CD8-positive, alpha-beta memory T cell (primary cell): ENCODE measurements around the gene PSMD10. TPM values are rescaled to one million over a fixed set of nuclear protein-coding genes. Genes with fewer than 3 reads are reported as not detected.

Experiments
- CTCF ChIA-PET: fragments of 350-600 bp; sonication (Branson Sonifier 250); formaldehyde crosslinking; loops from one replicate; lab custom pipeline; 2021; ENCODE audit warnings: antibody characterized with exemption; lab: Charles Lee
- POLR2A ChIA-PET: fragments of 350-600 bp; sonication (Branson Sonifier 250); formaldehyde crosslinking; loops from one replicate; lab custom pipeline; 2021; ENCODE audit warnings: antibody characterized with exemption; lab: Charles Lee
- DNase-seq, 5 donors: peaks; one replicate each; pipeline versions ENCODE4 v3.0.0 to v3.0.0-alpha.2; 2020 to 2022; ENCODE audit warnings: mixed read lengths in 1 of 5
- H3K27ac ChIP-seq: one replicate; pipeline ENCODE4 v1.7.0; 2013; ENCODE audit warnings: low read depth, mild to moderate bottlenecking, low read length, moderate library complexity
- H3K27me3 ChIP-seq: 2 replicates; pipeline ENCODE4 v1.7.0; 2013; ENCODE audit warnings: low read length, mild to moderate bottlenecking; ENCODE audit not compliant: insufficient read depth, poor library complexity, severe bottlenecking
- H3K36me3 ChIP-seq: 2 replicates; pipeline ENCODE4 v1.7.0; 2013; ENCODE audit warnings: mild to moderate bottlenecking, low read length, moderate library complexity; ENCODE audit not compliant: insufficient read depth
- H3K4me1 ChIP-seq: 2 replicates; pipeline ENCODE4 v1.7.0; 2013; ENCODE audit warnings: mild to moderate bottlenecking, low read length, moderate library complexity; ENCODE audit not compliant: insufficient read depth
- H3K4me3 ChIP-seq: 2 replicates; pipeline ENCODE4 v1.7.0; 2013; ENCODE audit warnings: mild to moderate bottlenecking, low read length
- H3K9me3 ChIP-seq: 2 replicates; pipeline ENCODE4 v1.7.0; 2013; ENCODE audit warnings: mild to moderate bottlenecking, low read length
- H3K27ac Mint-ChIP-seq, 8 donors: one replicate each; pipeline ENCODE4 v1.8.0; 2020 to 2021; ENCODE audit warnings: mixed read lengths in 8 of 8, mild to moderate bottlenecking in 6 of 8, inconsistent platforms in 3 of 8, moderate library complexity in 3 of 8
- H3K27me3 Mint-ChIP-seq, 2 donors: one replicate each; pipeline ENCODE4 v1.8.0; 2020 to 2021; ENCODE audit warnings: mixed read lengths in 2 of 2, mild to moderate bottlenecking in 1 of 2, moderate library complexity in 1 of 2
- H3K36me3 Mint-ChIP-seq, 3 donors: one replicate each; pipeline ENCODE4 v1.8.0; 2020 to 2021; ENCODE audit warnings: mixed read lengths in 3 of 3, inconsistent platforms in 1 of 3, mild to moderate bottlenecking in 1 of 3
- H3K4me1 Mint-ChIP-seq, 3 donors: one replicate each; pipeline ENCODE4 v1.8.0; 2020 to 2021; ENCODE audit warnings: mixed read lengths in 3 of 3, inconsistent platforms in 1 of 3, mild to moderate bottlenecking in 1 of 3
- H3K4me3 Mint-ChIP-seq, 7 donors: one replicate each; pipeline ENCODE4 v1.8.0; 2020 to 2021; ENCODE audit warnings: mixed read lengths in 7 of 7, mild to moderate bottlenecking in 6 of 7, moderate library complexity in 4 of 7, inconsistent platforms in 2 of 7
- H3K9me3 Mint-ChIP-seq, 5 donors: one replicate each; pipeline ENCODE4 v1.8.0; 2020 to 2022; ENCODE audit warnings: mixed read lengths in 5 of 5, mild to moderate bottlenecking in 3 of 5, moderate library complexity in 2 of 5, inconsistent platforms in 1 of 5
- polyA plus RNA-seq: library from polyadenylated mRNA; unstranded; fragments of 300-500 nt; fragmentation: Illumina TruSeq; gene quantifications from one replicate; pipeline ENCODE4 v1.2.3, GENCODE V29; 2021
- total RNA-seq, 2 experiments: library from RNA; stranded (reverse); gene quantifications; one replicate each; pipeline ENCODE4 v1.2.3, GENCODE V29; 2021

PSMD10 gene
- total and polyA plus RNA-seq, 3 experiments from 2014 or later = 40.4 to 55.2 (median 43.0) TPM

GRCh38 chrX:108068121-108068520 is 23.2 kb downstream of the PSMD10 start:
- peaks cover 0 to 6% of the 10 kb centered on the region in 2 donors for H3K27me3 Mint-ChIP-seq
- H3K36me3 Mint-ChIP-seq = peaks cover 0 to 37% (median 2%) of the 10 kb centered on the region in 3 donors
- DNase-seq = no peak
- Histone ChIP-seq H3K36me3 (peaks cover 3% of the 10 kb centered on the region), H3K27me3 (no peaks in the 10 kb centered on the region), H3K4me3 (no peak overlapping the region), H3K4me1 (no peaks in the 10 kb centered on the region), H3K27ac (no peak overlapping the region), H3K9me3 (no peaks in the 10 kb centered on the region)
- H3K4me1 Mint-ChIP-seq = peaks cover 0 to 3% (median 2%) of the 10 kb centered on the region in 3 donors
- POLR2A ChIA-PET = no interaction called here
- CTCF ChIA-PET = no interaction called here
- peaks cover 0 to 1% (median 0%) of the 10 kb centered on the region in 5 donors for H3K9me3 Mint-ChIP-seq
- no peak overlapping the region for H3K4me3 Mint-ChIP-seq
- peak overlapping the region in 5 of 8 donors; percentile 30 to 56 (median 39) for H3K27ac Mint-ChIP-seq

GRCh38 chrX:108064613-108065012 is 26.7 kb downstream of the PSMD10 start:
- Mint-ChIP-seq H3K9me3 (peaks cover 0 to under 1% (median 0%) of the 10 kb centered on the region in 5 donors), H3K27ac (peak overlapping the region in 1 of 8 donors; percentile 75), H3K4me1 (no peaks in the 10 kb centered on the region), H3K36me3 (peaks cover 0 to 59% (median 4%) of the 10 kb centered on the region in 3 donors), H3K4me3 (no peak overlapping the region), H3K27me3 (peaks cover 0 to 11% of the 10 kb centered on the region in 2 donors)
- Histone ChIP-seq H3K4me3 (no peak overlapping the region), H3K4me1 (no peaks in the 10 kb centered on the region), H3K9me3 (no peaks in the 10 kb centered on the region), H3K27ac (no peak overlapping the region), H3K36me3 (peaks cover 3% of the 10 kb centered on the region), H3K27me3 (no peaks in the 10 kb centered on the region)
- no peak for DNase-seq
- ChIA-PET POLR2A (no interaction called here), CTCF (no interaction called here)

GRCh38 chrX:108064001-108064400 is 27.3 kb downstream of the PSMD10 start:
- no peak overlapping the region for H3K27ac Mint-ChIP-seq
- POLR2A ChIA-PET = no interaction called here
- H3K27me3 Mint-ChIP-seq = peaks cover 0 to 12% of the 10 kb centered on the region in 2 donors
- Histone ChIP-seq H3K27ac (no peak overlapping the region), H3K4me1 (no peaks in the 10 kb centered on the region), H3K27me3 (no peaks in the 10 kb centered on the region), H3K4me3 (no peak overlapping the region), H3K9me3 (no peaks in the 10 kb centered on the region), H3K36me3 (peaks cover 3% of the 10 kb centered on the region)
- CTCF ChIA-PET = no interaction called here
- peaks cover 0 to 65% (median 4%) of the 10 kb centered on the region in 3 donors for H3K36me3 Mint-ChIP-seq
- H3K9me3 Mint-ChIP-seq = no peaks in the 10 kb centered on the region
- H3K4me3 Mint-ChIP-seq = no peak overlapping the region
- no peaks in the 10 kb centered on the region for H3K4me1 Mint-ChIP-seq
- DNase-seq = no peak

- Mint-ChIP-seq H3K27ac (peak overlapping the region in 1 of 8 donors; percentile 83), H3K4me1 (no peaks in the 10 kb centered on the region), H3K9me3 (no peaks in the 10 kb centered on the region), H3K4me3 (no peak overlapping the region), H3K36me3 (peaks cover 0 to 60% (median 9%) of the 10 kb centered on the region in 3 donors), H3K27me3 (peaks cover 0 to 6% of the 10 kb centered on the region in 2 donors)
- POLR2A ChIA-PET = no interaction called here
- DNase-seq = no peak
- no peaks in the 10 kb centered on the region for H3K36me3 ChIP-seq
- H3K27ac ChIP-seq = no peak overlapping the region
- H3K27me3 ChIP-seq = no peaks in the 10 kb centered on the region
- CTCF ChIA-PET = interaction anchor here (1.6 kb wide), 1 partner anchor 11 kb away, joined by 3 read pairs; no protein-coding TSS in a partner anchor
- no peaks in the 10 kb centered on the region for H3K4me1 ChIP-seq
- no peaks in the 10 kb centered on the region for H3K9me3 ChIP-seq
- H3K4me3 ChIP-seq = no peak overlapping the region
Measured at GRCh38 chrX:108059801-108060200, 31.5 kb downstream of the PSMD10 start.

- Histone ChIP-seq H3K9me3 (no peaks in the 10 kb centered on the region), H3K4me3 (no peak overlapping the region), H3K27ac (no peak overlapping the region), H3K36me3 (no peaks in the 10 kb centered on the region), H3K4me1 (no peaks in the 10 kb centered on the region), H3K27me3 (no peaks in the 10 kb centered on the region)
- Mint-ChIP-seq H3K36me3 (peaks cover 0 to 31% (median 7%) of the 10 kb centered on the region in 3 donors), H3K4me3 (no peak overlapping the region), H3K9me3 (no peaks in the 10 kb centered on the region), H3K4me1 (peaks cover 0 to 13% (median 0%) of the 10 kb centered on the region in 3 donors), H3K27me3 (peaks cover 0 to 3% of the 10 kb centered on the region in 2 donors), H3K27ac (peak overlapping the region in 1 of 8 donors; percentile 20)
- POLR2A ChIA-PET = no interaction called here
- CTCF ChIA-PET = no interaction called here
- no peak for DNase-seq
Measured at GRCh38 chrX:108055546-108055945, 35.8 kb downstream of the PSMD10 start.

- Mint-ChIP-seq H3K27me3 (no peaks in the 10 kb centered on the region), H3K9me3 (no peaks in the 10 kb centered on the region)
- H3K27ac ChIP-seq = no peak overlapping the region
Measured at GRCh38 chrX:108053218-108053617, 38.1 kb downstream of the PSMD10 start.

GRCh38 chrX:108049649-108050048 is 41.7 kb downstream of the PSMD10 start:
- no peaks in the 10 kb centered on the region for H3K36me3 ChIP-seq
- no peak for DNase-seq
- peaks cover 0 to 27% (median 2%) of the 10 kb centered on the region in 3 donors for H3K4me1 Mint-ChIP-seq
- H3K27me3 ChIP-seq = no peaks in the 10 kb centered on the region
- H3K36me3 Mint-ChIP-seq = no peaks in the 10 kb centered on the region
- ChIA-PET CTCF (no interaction called here), POLR2A (no interaction called here)
- peak overlapping the region in 1 of 8 donors; percentile 44 for H3K27ac Mint-ChIP-seq
- no peak overlapping the region for H3K4me3 ChIP-seq
- H3K27me3 Mint-ChIP-seq = no peaks in the 10 kb centered on the region
- H3K4me1 ChIP-seq = no peaks in the 10 kb centered on the region
- H3K9me3 Mint-ChIP-seq = no peaks in the 10 kb centered on the region
- H3K9me3 ChIP-seq = no peaks in the 10 kb centered on the region
- H3K4me3 Mint-ChIP-seq = no peak overlapping the region
- no peak overlapping the region for H3K27ac ChIP-seq

More at GRCh38 chrX:108053218-108053617, 38.1 kb downstream of the PSMD10 start:
- no peak for DNase-seq
- no peaks in the 10 kb centered on the region for H3K4me1 ChIP-seq
- no peaks in the 10 kb centered on the region for H3K9me3 ChIP-seq
- no peak overlapping the region for H3K4me3 ChIP-seq
- POLR2A ChIA-PET = no interaction called here
- H3K27me3 ChIP-seq = no peaks in the 10 kb centered on the region
- Mint-ChIP-seq H3K4me3 (no peak overlapping the region), H3K36me3 (peaks cover 0 to 9% (median 2%) of the 10 kb centered on the region in 3 donors), H3K27ac (peak overlapping the region in 1 of 8 donors; percentile 31), H3K4me1 (peaks cover 0 to 17% (median 0%) of the 10 kb centered on the region in 3 donors)
- CTCF ChIA-PET = no interaction called here
- no peaks in the 10 kb centered on the region for H3K36me3 ChIP-seq

GRCh38 chrX:108044554-108045256 is 46.6 kb downstream of the PSMD10 start, which contains the start of gene VSIG1:
TSS of gene VSIG1 (plus strand) at chrX:108045065. CDS start at chrX:108045131, 66 bp downstream.
- H3K4me3 Mint-ChIP-seq = no peak within 1 kb of the TSS
- DNase-seq = no peak
- no peak within 1 kb of the TSS for H3K27ac ChIP-seq
- no peaks in the 10 kb centered on the region for H3K36me3 ChIP-seq
- H3K4me3 ChIP-seq = no peak within 1 kb of the TSS
- peak within 1 kb of the TSS in 2 of 8 donors; percentile 21 to 24 for H3K27ac Mint-ChIP-seq
- H3K9me3 ChIP-seq = no peaks in the 10 kb centered on the region
- H3K27me3 ChIP-seq = no peaks in the 10 kb centered on the region
- peaks cover 0 to 38% (median 4%) of the 10 kb centered on the region in 3 donors for H3K4me1 Mint-ChIP-seq
- H3K4me1 ChIP-seq = no peaks in the 10 kb centered on the region
- ChIA-PET CTCF (no interaction called here), POLR2A (no interaction called here)
- H3K9me3 Mint-ChIP-seq = no peaks in the 10 kb centered on the region
- H3K36me3 Mint-ChIP-seq = no peaks in the 10 kb centered on the region
- H3K27me3 Mint-ChIP-seq = no peaks in the 10 kb centered on the region
